HepG2 (cell line): ENCODE results near the gene ATAD2B. TPM values are rescaled to one million over a fixed set of nuclear protein-coding genes. Genes with fewer than 3 reads are reported as not detected.

Experiments used
- ATAC-seq: fragments of 200-7000 bp; cut with Tn5 transposase; 3 replicates; pipeline ENCODE4 v1.9.1; 2020; ENCODE audit warnings: mild to moderate bottlenecking, moderate library complexity
- BruUV-seq: library from RNA; stranded (reverse); fragments of 400-500 nt; replicated peaks from 2 replicates; lab custom pipeline; 2021; lab: Mats Ljungman, UMichigan
- CTCF ChIA-PET: fragments of 300-600 bp; formaldehyde crosslinking; extraction: SDS; loops from one replicate; lab custom pipeline; 2021; ENCODE audit warnings: low total read pairs, inconsistent platforms, low intra/inter-chr PET ratio; lab: Yijun Ruan, JAX
- POLR2A ChIA-PET: fragments of 350-600 bp; sonication (Branson Sonifier 250); formaldehyde crosslinking; loops from one replicate; lab custom pipeline; 2020; ENCODE audit warnings: antibody characterized with exemption, inconsistent platforms; lab: Yijun Ruan, JAX
- DNase-seq: peaks from one replicate; pipeline ENCODE4 v3.0.0-alpha.2; 2015; ENCODE audit warnings: low spot score
- FAIRE-seq: peaks from 3 replicates; lab custom pipeline; 2011; peaks lifted over from hg19 to GRCh38; lab: Jason Lieb, UNC
- H2AFZ ChIP-seq: one replicate; pipeline ENCODE4 v1.6.1; 2011; ENCODE audit warnings: low read length, inconsistent platforms
- H3K27ac ChIP-seq: fragments of 300-600 bp; 3 replicates; pipeline ENCODE4 v1.8.0; 2011; ENCODE audit warnings: mixed run types, mild to moderate bottlenecking, mixed read lengths, low read length, inconsistent platforms; ENCODE audit not compliant: insufficient read depth; ENCODE audit errors: extremely low read length
- H3K27me3 ChIP-seq, 2 experiments: fragments of 200-600 bp in 1 of 2; 2 replicates in 1 of 2; 3 replicates in 1 of 2; pipeline versions ENCODE4 v1.6.0 to v1.8.0; 2011; ENCODE audit warnings: low read length in 2 of 2, mild to moderate bottlenecking in 2 of 2, moderate library complexity in 2 of 2, inconsistent platforms in 1 of 2; ENCODE audit not compliant: insufficient read depth in 2 of 2, control insufficient read depth in 1 of 2
- H3K36me3 ChIP-seq, 2 experiments: fragments of 200-600 bp in 1 of 2; replicated peaks in 1 of 2; 2 replicates in 1 of 2; 3 replicates in 1 of 2; pipeline versions ENCODE4 v1.5.1 to v1.8.0; 2011; ENCODE audit warnings: low read length in 2 of 2, inconsistent platforms in 1 of 2; ENCODE audit not compliant: insufficient read depth in 2 of 2, control insufficient read depth in 1 of 2
- H3K4me1 ChIP-seq: 2 replicates; pipeline ENCODE4 v1.5.1; 2012; ENCODE audit warnings: low read length, inconsistent platforms; ENCODE audit not compliant: insufficient read depth
- H3K4me2 ChIP-seq: 2 replicates; pipeline ENCODE4 v1.6.0; 2011; ENCODE audit warnings: low read depth, low read length, inconsistent platforms
- H3K4me3 ChIP-seq, 3 experiments: fragments of 200-600 bp in 1 of 3; sonication (generic), shearing (Covaris generic) in 1 of 3; replicated peaks in 1 of 3; 2 replicates each; pipeline ENCODE4 v1.5.1; 2011 to 2016; ENCODE audit warnings: low read length in 3 of 3, inconsistent platforms in 2 of 3, low read depth in 2 of 3, mild to moderate bottlenecking in 2 of 3, control low read depth in 1 of 3, mixed read lengths in 1 of 3; ENCODE audit not compliant: insufficient read depth in 1 of 3
- H3K79me2 ChIP-seq: one replicate; pipeline ENCODE4 v1.6.1; 2011; ENCODE audit warnings: low read length, inconsistent platforms; ENCODE audit not compliant: insufficient read depth
- H3K9ac ChIP-seq: 2 replicates; pipeline ENCODE4 v1.6.0; 2011; ENCODE audit warnings: mild to moderate bottlenecking, low read depth, low read length, inconsistent platforms; ENCODE audit not compliant: insufficient read depth
- H3K9me3 ChIP-seq: 2 replicates; pipeline ENCODE4 v1.5.1; 2012; ENCODE audit warnings: mild to moderate bottlenecking, low read length
- H4K20me1 ChIP-seq: 2 replicates; pipeline ENCODE4 v1.6.0; 2011; ENCODE audit warnings: inconsistent platforms, mild to moderate bottlenecking, low read length, moderate library complexity; ENCODE audit not compliant: insufficient read depth
- CBX2 ChIP-seq, 2 experiments: fragments of 200-600 bp in 1 of 2; sonication (generic); formaldehyde crosslinking in 1 of 2; IDR thresholded peaks; 2 replicates each; pipeline versions ENCODE4 v1.7.0 to v1.8.1; 2018 to 2022; ENCODE audit warnings: low read depth in 2 of 2, low read length in 1 of 2, mild to moderate bottlenecking in 1 of 2, missing genetic modification reagents in 1 of 2
- KLF12 ChIP-seq: sonication (generic); formaldehyde crosslinking; IDR thresholded peaks from 2 replicates; pipeline ENCODE4 v1.4.0; 2020; ENCODE audit warnings: missing genetic modification reagents, borderline replicate concordance
- ZNF263 ChIP-seq: sonication (generic); formaldehyde crosslinking; IDR thresholded peaks from 2 replicates; pipeline ENCODE4 v1.4.0; 2020; ENCODE audit warnings: missing genetic modification reagents
- ZNF354B ChIP-seq: sonication (generic); formaldehyde crosslinking; IDR thresholded peaks from 2 replicates; pipeline ENCODE4 v1.8.0; 2022; ENCODE audit warnings: mild to moderate bottlenecking, missing genetic modification reagents
- ZNF747 ChIP-seq: sonication (generic); formaldehyde crosslinking; IDR thresholded peaks from 2 replicates; pipeline ENCODE4 v1.8.1; 2023; ENCODE audit warnings: missing genetic modification reagents, mild to moderate bottlenecking, borderline replicate concordance
- WGBS: methylation state at CpG from one replicate; pipeline ENCODE4 v1.1.6; 2017; ENCODE audit warnings: low lambda C conversion rate; 5-methylcytosine and 5-hydroxymethylcytosine counted together
- in situ Hi-C: cut with HindIII; loops from 2 replicates; pipeline ENCODE4 v1.10.0; 2017; ENCODE audit warnings: low pct_unique_long_range_greater_than_20kb; ENCODE audit not compliant: extremely low pct_ligation_motif_present
- intact Hi-C: fragments of 100-400 bp; cut with micrococcal nuclease; formaldehyde crosslinking; loops from one replicate; pipeline ENCODE4 v1.10.0; 2022; ENCODE audit not compliant: unreplicated experiment
- polyA plus RNA-seq, 8 experiments: library from polyadenylated mRNA; depleted of rRNA in 3 of 8; stranded (reverse) in 7 of 8; unstranded in 1 of 8; fragments of >200 nt; fragmentation: Illumina TruSeq in 4 of 8; extraction: Trizol in 4 of 8; gene quantifications; 2 replicates each; pipeline versions ENCODE4 v1.2.1 to v1.2.3, GENCODE V29; 2011 to 2016; ENCODE audit warnings: low read depth in 4 of 8, missing spikeins in 1 of 8, mixed read lengths in 1 of 8; ENCODE audit not compliant: insufficient read depth in 1 of 8
- total RNA-seq, 5 experiments: library from RNA; depleted of rRNA; stranded (reverse); fragments of >200 nt; fragmentation: Illumina TruSeq; extraction: Trizol; gene quantifications; 2 replicates each; pipeline ENCODE4 v1.2.3, GENCODE V29; 2016; ENCODE audit warnings: low read depth in 1 of 5
- TF ChIP-seq, protein P1 (sequence below), 2 experiments: sonication (generic) in 1 of 2; formaldehyde crosslinking in 1 of 2; IDR thresholded peaks; 2 replicates each; pipeline versions ENCODE4 v1.4.0 to v1.6.1; 2018 to 2020; ENCODE audit warnings: missing genetic modification reagents in 2 of 2, borderline replicate concordance in 1 of 2, low read depth in 1 of 2, mild to moderate bottlenecking in 1 of 2, missing biosample characterization in 1 of 2

Gene ATAD2B
- total and polyA plus RNA-seq, 2 of the 13 experiments (the other 11 are each of a cell fraction or from before 2014, with no cell fraction given) = 5.3 to 22.2 TPM

DNA sequence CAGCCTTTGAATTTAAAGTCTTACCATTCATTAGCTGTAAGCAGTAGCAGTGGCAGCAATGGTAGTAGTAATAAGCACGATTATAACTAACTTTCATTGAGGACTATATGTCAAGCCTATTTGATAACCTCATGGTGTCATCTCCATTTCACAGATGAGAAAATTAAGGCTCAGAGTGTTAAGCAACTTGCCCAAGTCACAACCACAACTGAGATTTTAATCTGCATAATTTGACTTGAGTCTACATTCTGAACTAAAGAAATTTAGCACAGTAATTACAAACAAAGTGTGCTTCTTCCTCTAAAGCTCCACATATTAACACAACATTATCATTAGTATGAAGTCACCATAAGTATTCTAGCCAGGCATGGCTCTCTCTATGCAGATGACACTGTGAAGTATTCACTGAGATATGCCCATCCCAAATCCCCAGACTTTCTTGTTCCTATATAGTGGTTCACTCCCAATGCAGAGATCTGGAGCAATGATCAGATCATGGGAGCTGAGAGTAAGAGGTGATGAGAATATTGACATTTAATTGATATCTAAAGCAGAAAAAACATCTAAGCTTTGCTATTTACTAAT lies 120.2 kb downstream of the ATAD2B start:
- no peak overlapping the region for H3K4me2 ChIP-seq
- in situ Hi-C loops (no loop called here), intact Hi-C loops (no loop called here)
- no peaks in the 10 kb centered on the region for H3K79me2 ChIP-seq
- no TSS peak for BruUV-seq
- no peak for FAIRE-seq
- H3K27ac ChIP-seq = no peak overlapping the region
- TF ChIP-seq ZNF747 = no peak
- TF ChIP-seq, all 625 proteins: peak for 0
- ChIA-PET CTCF (no interaction called here), POLR2A (no interaction called here)
- 98% methylated on average over 1 of the region's 1 CpG for WGBS
- ATAC-seq = no peak
- DNase-seq = no peak
- H4K20me1 ChIP-seq = no peaks in the 10 kb centered on the region
- H2AFZ ChIP-seq = no peak overlapping the region
- no peak overlapping the region for H3K9ac ChIP-seq
- H3K4me1 ChIP-seq = no peaks in the 10 kb centered on the region
- no peak overlapping the region for H3K4me3 ChIP-seq
- H3K27me3 ChIP-seq = no peaks in the 10 kb centered on the region
- no peaks in the 10 kb centered on the region for H3K9me3 ChIP-seq
- H3K36me3 ChIP-seq = peaks cover 2 to 6% of the 10 kb centered on the region in 2 experiments

DNA sequence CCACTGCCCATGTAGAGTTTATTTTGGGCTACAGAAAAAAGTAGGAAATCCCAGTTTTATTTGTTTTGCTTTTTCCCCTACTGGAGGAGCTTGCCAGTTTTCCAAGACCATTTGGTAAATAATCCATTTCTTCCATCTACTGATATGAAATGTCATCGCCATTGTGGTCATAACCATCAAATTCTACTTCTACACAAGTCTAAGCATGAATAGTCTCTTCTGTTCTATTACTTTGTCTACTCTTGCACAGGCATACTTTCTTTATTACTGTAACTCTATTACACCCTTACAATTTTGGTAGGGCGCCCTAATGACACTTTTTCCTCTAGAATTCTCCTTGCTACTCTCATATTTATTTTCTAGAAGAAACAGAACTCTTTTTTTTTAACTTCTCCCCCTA lies 120.7 kb downstream of the ATAD2B start:
- no peaks in the 10 kb centered on the region for H3K9me3 ChIP-seq
- ATAC-seq = no peak
- no peak for DNase-seq
- no peak for FAIRE-seq
- CTCF ChIA-PET = no interaction called here
- no peaks in the 10 kb centered on the region for H4K20me1 ChIP-seq
- BruUV-seq = no TSS peak
- in situ Hi-C loops = no loop called here
- intact Hi-C loops = no loop called here
- H3K4me2 ChIP-seq = no peak overlapping the region
- H3K9ac ChIP-seq = no peak overlapping the region
- no peak overlapping the region for H3K27ac ChIP-seq
- 49% methylated on average over 2 of the region's 2 CpGs for WGBS
- TF ChIP-seq KLF12 (CRISPR knock-in tag) (no peak), ZNF354B (CRISPR knock-in tag) (no peak), ZNF263 (no peak), CBX2 (IDR thresholded peaks at IDR 0.05; ENCODE audit: low read depth, low read length) (no peak), CBX2 (CRISPR knock-in tag; IDR thresholded peaks at IDR 0.05; ENCODE audit: low read depth) (no peak)
- TF ChIP-seq, protein P1, sequence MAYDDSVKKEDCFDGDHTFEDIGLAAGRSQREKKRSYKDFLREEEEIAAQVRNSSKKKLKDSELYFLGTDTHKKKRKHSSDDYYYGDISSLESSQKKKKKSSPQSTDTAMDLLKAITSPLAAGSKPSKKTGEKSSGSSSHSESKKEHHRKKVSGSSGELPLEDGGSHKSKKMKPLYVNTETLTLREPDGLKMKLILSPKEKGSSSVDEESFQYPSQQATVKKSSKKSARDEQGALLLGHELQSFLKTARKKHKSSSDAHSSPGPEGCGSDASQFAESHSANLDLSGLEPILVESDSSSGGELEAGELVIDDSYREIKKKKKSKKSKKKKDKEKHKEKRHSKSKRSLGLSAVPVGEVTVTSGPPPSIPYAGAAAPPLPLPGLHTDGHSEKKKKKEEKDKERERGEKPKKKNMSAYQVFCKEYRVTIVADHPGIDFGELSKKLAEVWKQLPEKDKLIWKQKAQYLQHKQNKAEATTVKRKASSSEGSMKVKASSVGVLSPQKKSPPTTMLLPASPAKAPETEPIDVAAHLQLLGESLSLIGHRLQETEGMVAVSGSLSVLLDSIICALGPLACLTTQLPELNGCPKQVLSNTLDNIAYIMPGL (CRISPR knock-in tag; IDR thresholded peaks at IDR 0.05; ENCODE audit: borderline replicate concordance in 1 of 2, low read depth in 1 of 2) = no peak
- no peaks in the 10 kb centered on the region for H3K79me2 ChIP-seq
- no peak overlapping the region for H3K4me3 ChIP-seq
- no peak overlapping the region for H2AFZ ChIP-seq
- no peaks in the 10 kb centered on the region for H3K4me1 ChIP-seq
- POLR2A ChIA-PET = no interaction called here
- H3K27me3 ChIP-seq = no peaks in the 10 kb centered on the region
- H3K36me3 ChIP-seq = peaks cover 2 to 6% of the 10 kb centered on the region in 2 experiments
